Astrocyte of the cerebellum (primary cell): ENCODE results near the gene RPL14.

ENCODE experiments used
- DNase-seq: peaks from one replicate; pipeline ENCODE4 v3.0.0-alpha.2; 2011; ENCODE audit warnings: low read depth
- H3K4me3 ChIP-seq: 2 replicates; pipeline ENCODE4 v1.5.1; 2011; ENCODE audit warnings: mild to moderate bottlenecking, low read depth, low read length, moderate library complexity
- in situ Hi-C: cut with HindIII; loops from 2 replicates; pipeline ENCODE4 v1.10.0; 2017; ENCODE audit warnings: low sequenced_read_pairs
- TF ChIP-seq, protein P1 (sequence below): IDR thresholded peaks from 2 replicates; pipeline ENCODE4 v1.5.1; 2012; ENCODE audit warnings: low read length, low read depth, moderate library complexity, mild to moderate bottlenecking; ENCODE audit errors: missing control alignments

Gene RPL14

GRCh38 chr3:40456940-40457823 lies at the start of gene RPL14:
TSS of gene RPL14 (plus strand) at chr3:40457339. CDS start at chr3:40457472, 133 bp downstream.
- DNase-seq: peak; percentile 88
- TF ChIP-seq, protein P1, sequence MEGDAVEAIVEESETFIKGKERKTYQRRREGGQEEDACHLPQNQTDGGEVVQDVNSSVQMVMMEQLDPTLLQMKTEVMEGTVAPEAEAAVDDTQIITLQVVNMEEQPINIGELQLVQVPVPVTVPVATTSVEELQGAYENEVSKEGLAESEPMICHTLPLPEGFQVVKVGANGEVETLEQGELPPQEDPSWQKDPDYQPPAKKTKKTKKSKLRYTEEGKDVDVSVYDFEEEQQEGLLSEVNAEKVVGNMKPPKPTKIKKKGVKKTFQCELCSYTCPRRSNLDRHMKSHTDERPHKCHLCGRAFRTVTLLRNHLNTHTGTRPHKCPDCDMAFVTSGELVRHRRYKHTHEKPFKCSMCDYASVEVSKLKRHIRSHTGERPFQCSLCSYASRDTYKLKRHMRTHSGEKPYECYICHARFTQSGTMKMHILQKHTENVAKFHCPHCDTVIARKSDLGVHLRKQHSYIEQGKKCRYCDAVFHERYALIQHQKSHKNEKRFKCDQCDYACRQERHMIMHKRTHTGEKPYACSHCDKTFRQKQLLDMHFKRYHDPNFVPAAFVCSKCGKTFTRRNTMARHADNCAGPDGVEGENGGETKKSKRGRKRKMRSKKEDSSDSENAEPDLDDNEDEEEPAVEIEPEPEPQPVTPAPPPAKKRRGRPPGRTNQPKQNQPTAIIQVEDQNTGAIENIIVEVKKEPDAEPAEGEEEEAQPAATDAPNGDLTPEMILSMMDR: no peak
- H3K4me3 ChIP-seq: peak within 1 kb of the TSS; percentile 90
- in situ Hi-C loops: no loop called here

- in situ Hi-C loops: no loop called here
- no peak overlapping the region for H3K4me3 ChIP-seq
- TF ChIP-seq, protein P1: no peak
- no peak for DNase-seq
Observed at GRCh38 chr3:40407611-40408010, 49.5 kb upstream of the RPL14 start.

DNA sequence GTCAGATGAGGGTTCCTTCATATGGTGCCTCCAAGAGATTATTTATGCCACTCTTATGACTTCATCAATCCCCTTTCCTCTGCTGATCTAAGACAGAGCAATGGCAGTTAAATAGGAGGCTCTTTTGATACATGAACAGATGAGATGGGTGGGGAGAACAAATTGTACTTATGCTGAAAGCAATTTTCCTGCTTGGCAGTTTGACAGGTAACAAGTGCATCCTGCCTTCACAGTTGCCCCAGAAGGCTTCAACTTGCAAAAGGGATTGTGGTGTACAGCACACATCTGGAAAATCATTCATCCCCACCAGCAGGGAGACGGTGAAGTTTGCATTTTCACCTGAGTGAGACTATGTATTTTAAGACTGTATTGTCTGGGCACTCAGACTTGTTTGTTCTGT lies 42.9 kb upstream of the RPL14 start:
- H3K4me3 ChIP-seq: no peak overlapping the region

GRCh38 chr3:40417845-40418543 lies 39.1 kb upstream of the RPL14 start:
- H3K4me3 ChIP-seq: no peak overlapping the region
- in situ Hi-C loops: no loop called here
- TF ChIP-seq, protein P1: no peak
- no peak for DNase-seq

More for the DNA sequence above, 42.9 kb upstream of the RPL14 start:
- in situ Hi-C loops: no loop called here
- no peak for DNase-seq
- TF ChIP-seq, protein P1: no peak

- TF ChIP-seq, protein P1: no peak
- no peak overlapping the region for H3K4me3 ChIP-seq
- in situ Hi-C loops: no loop called here
- DNase-seq: no peak
Observed at GRCh38 chr3:40422861-40423260, 34.3 kb upstream of the RPL14 start.

GRCh38 chr3:40427045-40427669 lies 30.0 kb upstream of the RPL14 start:
- TF ChIP-seq, protein P1: no peak
- in situ Hi-C loops: no loop called here
- no peak for DNase-seq
- H3K4me3 ChIP-seq: no peak overlapping the region
